ENCODE results near the gene ACVR1C. TPM values are rescaled to one million over a fixed set of nuclear protein-coding genes. Genes with fewer than 3 reads are reported as not detected.

The ACVR1C gene
- total RNA-seq, 4 donors from 2014 or later: 47.1 to 120 (median 57.1) TPM

DNA sequence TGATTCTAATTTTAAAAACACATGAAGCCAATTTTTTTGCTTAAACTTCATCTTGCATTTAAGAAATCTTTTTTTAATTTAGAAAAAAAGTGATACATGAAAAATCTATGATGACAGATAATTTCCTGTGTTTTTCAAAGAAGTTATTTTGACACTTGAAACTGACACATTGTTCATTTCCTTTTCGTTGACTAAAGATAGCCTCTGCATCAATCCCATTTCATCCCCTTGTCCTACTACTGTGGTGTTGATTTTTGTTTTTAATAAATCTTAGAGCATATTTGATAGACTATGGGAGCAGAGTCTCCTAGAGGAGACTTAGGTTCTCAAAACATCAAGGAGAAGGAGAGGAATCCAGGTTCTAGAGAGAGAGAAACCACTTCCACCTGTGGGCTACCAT lies 70.9 kb downstream of the ACVR1C start:
- TF ChIP-seq, protein P1, sequence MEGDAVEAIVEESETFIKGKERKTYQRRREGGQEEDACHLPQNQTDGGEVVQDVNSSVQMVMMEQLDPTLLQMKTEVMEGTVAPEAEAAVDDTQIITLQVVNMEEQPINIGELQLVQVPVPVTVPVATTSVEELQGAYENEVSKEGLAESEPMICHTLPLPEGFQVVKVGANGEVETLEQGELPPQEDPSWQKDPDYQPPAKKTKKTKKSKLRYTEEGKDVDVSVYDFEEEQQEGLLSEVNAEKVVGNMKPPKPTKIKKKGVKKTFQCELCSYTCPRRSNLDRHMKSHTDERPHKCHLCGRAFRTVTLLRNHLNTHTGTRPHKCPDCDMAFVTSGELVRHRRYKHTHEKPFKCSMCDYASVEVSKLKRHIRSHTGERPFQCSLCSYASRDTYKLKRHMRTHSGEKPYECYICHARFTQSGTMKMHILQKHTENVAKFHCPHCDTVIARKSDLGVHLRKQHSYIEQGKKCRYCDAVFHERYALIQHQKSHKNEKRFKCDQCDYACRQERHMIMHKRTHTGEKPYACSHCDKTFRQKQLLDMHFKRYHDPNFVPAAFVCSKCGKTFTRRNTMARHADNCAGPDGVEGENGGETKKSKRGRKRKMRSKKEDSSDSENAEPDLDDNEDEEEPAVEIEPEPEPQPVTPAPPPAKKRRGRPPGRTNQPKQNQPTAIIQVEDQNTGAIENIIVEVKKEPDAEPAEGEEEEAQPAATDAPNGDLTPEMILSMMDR (IDR thresholded peaks at IDR 0.05; ENCODE audit: low read depth): no peak

DNA sequence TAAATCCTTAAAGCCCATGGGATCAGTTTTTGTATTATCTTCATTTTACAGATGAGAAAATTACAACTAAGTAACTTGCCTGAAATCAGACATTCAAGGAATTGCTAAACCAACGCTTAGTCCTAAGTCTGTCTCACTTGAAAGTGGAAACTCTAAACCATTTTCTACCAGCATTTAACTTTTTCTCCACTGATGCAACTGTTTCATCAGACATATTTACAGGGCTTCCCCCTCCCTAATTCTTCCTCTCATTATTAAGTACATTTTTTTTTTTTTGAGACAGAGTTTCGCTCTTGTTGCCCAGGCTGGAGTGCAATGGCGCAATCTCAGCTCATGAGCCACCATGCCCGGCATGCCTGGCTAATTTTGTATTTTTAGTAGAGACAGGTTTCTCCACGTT lies 88.6 kb downstream of the ACVR1C start:
- TF ChIP-seq, protein P1 (IDR thresholded peaks at IDR 0.05; ENCODE audit: low read depth): no peak

DNA sequence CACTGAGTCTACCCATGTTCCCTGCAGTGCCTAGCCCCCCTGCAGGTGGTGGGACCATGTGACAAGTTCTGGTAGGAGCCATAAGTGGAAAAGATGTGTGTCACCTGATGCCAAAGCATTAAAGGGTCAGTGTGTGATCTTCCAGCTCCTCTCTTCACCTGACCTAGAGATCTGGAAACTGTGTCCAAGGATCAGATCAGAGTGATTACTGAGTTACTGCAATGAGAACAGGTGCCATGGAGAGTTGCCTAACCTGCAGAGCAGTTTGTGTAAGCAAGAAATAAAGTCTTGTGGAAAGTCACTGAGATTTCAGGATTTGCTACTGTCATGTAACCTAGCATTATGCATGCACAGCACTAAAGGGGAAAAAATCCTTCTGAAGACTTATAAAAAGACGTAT lies 90.6 kb downstream of the ACVR1C start:
- TF ChIP-seq, protein P1 (IDR thresholded peaks at IDR 0.05; ENCODE audit: low read depth): no peak

- TF ChIP-seq, protein P1 (IDR thresholded peaks at IDR 0.05; ENCODE audit: low read depth): no peak
Measured at GRCh38 chr2:157536815-157537214, 91.8 kb downstream of the ACVR1C start.

DNA sequence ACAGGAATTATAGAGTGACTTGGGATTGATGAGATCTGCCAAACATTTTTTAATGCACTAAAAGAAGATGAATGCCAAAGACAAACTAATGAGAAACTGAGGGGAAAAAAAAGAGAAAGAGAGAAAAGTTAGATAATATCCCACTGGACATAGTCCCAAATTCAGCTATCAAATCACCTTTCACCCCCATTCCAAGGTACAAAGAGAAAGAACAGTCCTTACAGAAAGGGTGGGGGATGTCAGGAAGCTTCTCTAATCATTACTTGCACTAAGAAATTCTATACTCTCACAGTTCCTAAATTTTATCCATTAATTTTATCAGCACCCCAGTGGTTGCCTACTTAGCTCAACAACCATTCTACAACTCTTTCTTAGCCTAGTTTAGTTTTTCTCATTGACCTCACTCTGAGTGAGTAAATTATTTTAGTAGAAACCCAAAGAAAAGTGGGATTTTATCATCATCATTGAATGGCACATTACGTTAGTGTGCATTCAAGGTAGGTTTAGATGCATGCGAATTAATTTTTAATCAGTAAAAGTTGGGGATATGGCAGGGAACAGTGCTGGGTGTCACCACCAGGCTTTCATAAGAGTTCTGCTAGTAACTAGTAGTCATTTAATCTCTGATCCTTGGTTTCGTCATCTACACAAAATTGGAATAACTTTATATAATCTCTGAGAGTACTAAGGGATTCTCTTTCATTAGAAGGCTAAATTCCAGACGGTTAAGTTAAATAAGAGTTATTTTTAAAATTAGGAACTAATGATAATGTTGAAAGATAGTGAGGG lies 99.5 kb downstream of the ACVR1C start:
- TF ChIP-seq, protein P1 (IDR thresholded peaks at IDR 0.05; ENCODE audit: low read depth): no peak

DNA sequence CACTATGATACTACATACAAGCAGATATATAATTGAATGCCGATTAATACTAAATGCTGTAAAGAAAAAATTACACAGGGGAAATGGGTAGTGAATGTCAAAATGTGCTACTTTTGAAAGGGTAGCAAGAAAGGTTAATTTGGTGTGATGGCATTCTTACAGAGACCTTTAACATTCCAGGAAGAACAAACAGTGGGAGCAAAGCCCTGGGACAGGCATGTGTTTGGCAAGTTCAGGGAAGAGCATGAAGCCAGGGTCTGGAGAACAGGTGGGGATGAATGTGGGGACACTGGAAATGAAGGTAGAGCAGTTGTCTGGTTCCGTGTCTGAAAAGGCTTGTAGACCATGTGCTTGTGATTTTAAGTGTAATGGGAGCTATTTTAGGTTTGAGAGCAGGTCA lies 102.6 kb downstream of the ACVR1C start:
- TF ChIP-seq, protein P1 (IDR thresholded peaks at IDR 0.05; ENCODE audit: low read depth): no peak

DNA sequence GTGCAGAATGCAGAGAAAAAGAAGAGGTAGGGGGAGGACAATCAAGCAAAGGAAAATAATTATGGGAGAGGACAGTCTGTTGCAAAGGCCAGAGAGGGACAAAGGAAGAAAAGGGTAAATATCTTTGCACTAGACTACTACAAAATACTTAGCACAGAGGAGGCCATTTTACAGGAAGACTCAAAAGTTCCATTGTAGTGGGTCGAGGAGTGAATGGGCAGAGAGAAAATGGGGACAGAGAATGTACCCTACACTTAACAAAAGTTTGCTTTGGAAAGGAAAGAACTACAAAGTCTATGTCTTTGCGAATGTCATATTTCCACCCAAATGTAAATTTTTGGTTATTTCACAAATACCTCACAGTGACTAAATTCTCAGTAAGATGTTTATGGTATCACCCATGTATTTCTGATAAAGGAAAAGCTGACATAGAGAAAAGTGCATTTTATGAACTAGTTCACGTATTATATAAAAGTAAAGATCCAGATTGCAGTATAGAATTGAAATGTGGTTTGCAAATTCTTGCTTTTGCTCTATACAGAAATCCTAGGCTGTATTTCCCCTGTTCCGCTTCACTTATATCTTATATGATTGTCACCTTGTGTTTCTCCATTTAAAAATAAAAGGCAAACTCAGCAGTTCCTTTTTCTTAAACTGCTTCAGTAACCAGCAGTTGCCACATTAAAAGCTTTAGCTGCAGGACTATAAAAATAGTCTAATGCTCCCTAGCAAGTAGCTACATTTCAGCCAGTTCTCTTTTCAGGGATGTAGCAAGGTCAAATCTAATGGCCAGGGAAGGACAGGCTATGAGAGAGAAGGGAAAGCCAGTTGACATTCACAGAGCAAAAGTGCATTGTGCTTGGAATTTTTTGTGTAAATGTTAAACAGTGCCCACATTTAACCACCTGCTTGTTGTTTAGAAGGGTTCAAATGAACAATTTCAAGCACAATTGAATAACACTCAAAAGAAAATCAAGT lies 105.1 kb downstream of the ACVR1C start:
- TF ChIP-seq, protein P1 (IDR thresholded peaks at IDR 0.05; ENCODE audit: low read depth): no peak

Measured in subcutaneous adipose tissue (tissue), 4 donors.